GM12864 (cell line): ENCODE data around the gene LIM2.

Experiments used
- DNase-seq: peaks from one replicate; pipeline ENCODE4 v3.0.0-alpha.2; 2011; ENCODE audit warnings: low read depth
- H3K4me3 ChIP-seq: 2 replicates; pipeline ENCODE4 v1.5.1; 2011; ENCODE audit warnings: mild to moderate bottlenecking, low read depth, low read length, control low read depth
- CTCF ChIP-seq: IDR thresholded peaks from 2 replicates; pipeline ENCODE4 v1.5.1; 2011; ENCODE audit warnings: low read depth, mild to moderate bottlenecking, moderate library complexity, low read length, control low read depth, inconsistent platforms; ENCODE audit errors: missing control alignments

LIM2 gene

GRCh38 chr19:51345076-51345620, 42.6 kb downstream of the LIM2 start:
- DNase-seq, result no peak
- H3K4me3 ChIP-seq, result no peak overlapping the region
- no peak for TF ChIP-seq CTCF

GRCh38 chr19:51342631-51343569, 44.9 kb downstream of the LIM2 start:
- TF ChIP-seq CTCF, result no peak
- no peak overlapping the region for H3K4me3 ChIP-seq
- DNase-seq, result no peak

- DNase-seq, result no peak
- no peak within 1 kb of the TSS for H3K4me3 ChIP-seq
- no peak for TF ChIP-seq CTCF
Measured at GRCh38 chr19:51341976-51342580, 45.7 kb downstream of the LIM2 start, which contains the start of gene VSIG10L. Gene VSIG10L (minus strand): TSS chr19:51342139. CDS start chr19:51342124, 15 bp downstream.

GRCh38 chr19:51341066-51341465, 46.7 kb downstream of the LIM2 start:
- no peak for DNase-seq
- no peak overlapping the region for H3K4me3 ChIP-seq
- no peak for TF ChIP-seq CTCF

- DNase-seq, result peak; percentile 81
- TF ChIP-seq CTCF, result peak; percentile 38
- peak overlapping the region; percentile 77 for H3K4me3 ChIP-seq
Measured at GRCh38 chr19:51339687-51340656, 47.8 kb downstream of the LIM2 start.

- peak overlapping the region; percentile 77 for H3K4me3 ChIP-seq
- no peak for DNase-seq
- TF ChIP-seq CTCF, result no peak
Measured at GRCh38 chr19:51339313-51339686, 48.5 kb downstream of the LIM2 start.
